Measurements from ENCODE around the gene ARHGAP22.

ARHGAP22 gene

DNA sequence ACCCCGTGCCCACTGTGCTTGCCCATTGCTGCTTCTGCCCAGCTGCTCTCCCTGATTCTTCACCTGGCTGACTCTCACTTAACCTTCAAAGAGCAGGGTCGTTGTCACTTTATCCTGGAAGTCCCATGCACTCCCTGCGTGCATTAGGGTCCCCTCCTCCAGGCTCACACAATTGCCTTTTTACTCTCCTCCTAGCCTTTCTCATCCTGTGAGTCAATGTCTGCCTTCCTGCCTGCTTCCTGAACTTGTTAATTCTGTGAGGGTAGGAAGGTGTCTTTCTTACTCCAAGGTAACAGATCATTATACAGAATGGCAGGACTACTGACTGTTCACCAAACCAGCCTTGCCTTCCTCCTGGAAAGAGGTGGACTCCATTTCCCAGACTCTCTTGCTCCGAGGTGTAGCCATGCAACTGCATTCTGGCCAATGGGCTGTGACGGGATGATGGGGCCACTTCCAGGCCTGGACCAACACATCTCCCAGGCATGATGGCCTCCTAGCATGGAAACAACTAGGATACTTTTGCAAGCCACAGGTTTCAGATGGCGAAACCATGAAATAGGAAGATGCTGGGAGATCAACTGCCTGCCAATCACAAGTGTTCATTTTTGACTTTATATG, 54.7 kb downstream of the ARHGAP22 start:
- DNase-seq = no peak

DNA sequence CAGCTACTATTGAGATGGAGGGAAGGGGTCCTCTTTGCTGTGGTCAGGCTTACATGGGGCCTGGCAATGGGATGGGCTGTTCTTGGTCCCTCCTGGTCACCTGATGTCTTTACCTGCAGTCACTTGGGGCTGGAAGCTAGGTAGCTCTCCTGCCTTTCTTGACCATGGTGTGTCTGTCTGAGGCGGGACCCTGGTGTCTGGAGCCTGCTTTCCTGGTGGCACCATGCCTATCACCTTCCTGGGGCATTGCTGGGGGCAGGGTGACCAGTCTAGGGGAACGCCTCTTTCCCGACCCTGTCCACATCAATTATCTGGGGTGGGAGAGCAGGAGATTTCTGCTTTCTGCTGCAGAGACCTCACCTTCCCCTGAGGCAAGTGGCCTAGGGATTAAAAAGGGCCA, 55.6 kb downstream of the ARHGAP22 start:
- no peak for DNase-seq

DNA sequence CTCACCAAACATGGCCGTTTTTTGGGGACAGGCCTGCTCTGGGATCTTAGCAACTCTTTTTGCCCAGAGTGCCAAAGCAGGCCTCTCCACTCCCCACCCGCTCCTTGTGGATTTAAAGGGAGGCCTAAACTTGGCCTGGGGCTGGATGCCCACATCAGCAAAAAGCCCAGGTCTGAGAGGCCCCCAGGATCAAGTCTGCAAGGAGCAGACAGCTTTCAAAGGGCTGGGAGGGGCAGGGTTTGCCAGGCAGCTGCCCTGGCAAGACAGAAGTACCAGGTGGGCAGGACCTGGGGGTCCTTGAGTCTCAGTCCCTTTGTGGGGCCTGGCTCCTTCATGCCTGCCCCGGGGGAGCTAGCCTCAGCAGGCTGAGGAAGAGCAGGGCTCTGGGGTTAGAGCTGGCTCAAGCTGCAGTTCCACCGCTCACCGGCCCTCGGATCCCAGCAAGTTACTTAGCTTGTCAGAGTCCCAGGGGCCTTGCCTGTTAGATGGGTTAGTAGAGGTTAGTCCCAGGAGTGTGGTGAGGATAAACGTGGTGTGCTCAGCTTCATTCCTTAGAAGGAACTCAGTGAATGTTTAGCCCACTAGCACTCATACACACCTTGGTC, 56.2 kb downstream of the ARHGAP22 start:
- no peak for DNase-seq

DNA sequence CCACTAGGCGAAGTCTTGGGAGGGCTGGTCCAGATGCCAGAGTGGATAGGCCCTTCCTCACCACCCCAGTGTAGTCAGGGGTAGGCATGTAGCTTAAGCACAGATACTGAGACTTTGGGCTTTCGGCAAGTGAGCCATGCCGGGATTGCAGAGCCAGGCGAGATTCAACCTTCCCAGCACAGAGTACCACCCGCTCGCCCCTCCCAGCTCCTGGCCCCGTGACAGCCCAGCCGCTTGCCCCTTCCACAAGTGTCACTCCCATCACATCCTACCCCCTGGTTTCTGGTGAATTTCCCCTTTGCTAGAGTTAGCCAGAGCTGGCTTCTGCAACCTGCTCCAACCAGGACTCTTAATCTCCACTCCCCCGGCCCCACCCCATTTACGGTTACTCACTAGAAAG, 56.9 kb downstream of the ARHGAP22 start:
- no peak for DNase-seq

DNA sequence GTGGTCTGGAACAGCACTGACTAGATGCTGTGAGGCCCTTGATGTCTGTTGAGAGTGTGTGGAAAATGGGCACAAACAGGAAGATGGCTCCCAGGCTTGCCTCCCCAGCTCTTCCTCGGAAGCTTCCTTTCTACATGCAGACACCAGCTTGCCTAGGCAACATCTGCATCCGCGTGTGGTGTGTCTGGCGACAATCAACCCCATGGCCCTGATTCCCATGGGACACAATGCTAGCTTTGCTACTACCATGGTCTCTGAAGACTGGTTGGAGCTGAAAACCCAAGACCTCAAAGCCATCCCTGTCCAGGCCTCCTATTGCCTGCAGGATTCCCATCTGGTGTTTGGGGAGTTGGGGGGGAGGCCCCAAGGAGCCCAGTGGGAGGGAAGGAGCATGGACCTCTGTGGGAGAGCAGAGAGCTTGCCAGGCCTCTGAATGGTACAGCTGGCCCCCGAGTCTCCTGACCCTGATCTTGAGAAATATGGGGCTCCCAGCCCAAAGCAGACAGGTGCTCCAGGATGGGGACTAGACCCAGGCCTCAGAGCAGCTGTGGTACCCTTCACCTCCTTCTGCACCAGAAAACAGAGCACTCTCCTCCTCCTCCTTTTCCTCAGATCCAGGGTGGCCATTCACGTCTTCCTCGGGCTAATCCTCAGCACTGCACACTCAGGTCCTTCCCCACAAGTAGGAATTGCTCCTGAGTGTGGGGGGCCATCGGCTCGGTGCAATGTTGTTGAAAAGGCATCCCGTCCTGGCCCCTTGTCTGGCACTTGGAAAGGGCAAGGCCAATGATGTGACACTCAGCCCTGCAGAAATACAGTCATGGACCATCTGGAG, 57.6 kb downstream of the ARHGAP22 start:
- DNase-seq = no peak

DNA sequence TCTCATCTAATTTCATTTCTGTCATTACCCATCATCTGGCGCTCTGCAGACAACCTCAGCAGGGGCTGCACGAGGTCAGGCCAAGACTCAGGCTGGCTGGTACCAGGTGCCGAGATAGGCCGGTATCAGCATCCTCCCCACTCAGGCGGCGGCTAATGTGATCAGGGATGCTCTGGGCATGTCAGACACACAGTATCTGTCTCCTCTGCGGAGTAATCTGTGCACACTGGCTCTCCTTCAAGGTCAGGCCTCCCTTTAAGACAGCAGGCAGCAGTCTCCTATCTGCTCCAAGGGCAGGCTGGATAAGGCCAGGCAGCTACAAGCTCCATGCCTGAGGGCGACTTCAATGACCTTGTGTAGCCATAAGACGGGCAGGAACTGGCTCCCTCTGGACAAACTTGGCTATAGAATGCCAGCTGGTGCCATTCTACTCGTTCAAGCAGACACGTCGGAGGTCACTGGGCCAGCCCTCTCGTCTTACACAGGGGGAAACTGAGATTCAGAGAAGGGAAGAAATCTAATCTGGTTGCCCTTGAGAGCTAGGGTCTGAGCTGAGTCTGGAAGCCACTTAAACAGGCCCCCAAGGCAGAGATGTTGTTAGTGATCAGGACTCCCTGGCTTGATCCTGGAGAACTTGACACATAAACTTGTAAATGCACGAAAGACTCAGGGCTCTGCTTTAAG, 59.3 kb downstream of the ARHGAP22 start:
- DNase-seq = no peak

DNA sequence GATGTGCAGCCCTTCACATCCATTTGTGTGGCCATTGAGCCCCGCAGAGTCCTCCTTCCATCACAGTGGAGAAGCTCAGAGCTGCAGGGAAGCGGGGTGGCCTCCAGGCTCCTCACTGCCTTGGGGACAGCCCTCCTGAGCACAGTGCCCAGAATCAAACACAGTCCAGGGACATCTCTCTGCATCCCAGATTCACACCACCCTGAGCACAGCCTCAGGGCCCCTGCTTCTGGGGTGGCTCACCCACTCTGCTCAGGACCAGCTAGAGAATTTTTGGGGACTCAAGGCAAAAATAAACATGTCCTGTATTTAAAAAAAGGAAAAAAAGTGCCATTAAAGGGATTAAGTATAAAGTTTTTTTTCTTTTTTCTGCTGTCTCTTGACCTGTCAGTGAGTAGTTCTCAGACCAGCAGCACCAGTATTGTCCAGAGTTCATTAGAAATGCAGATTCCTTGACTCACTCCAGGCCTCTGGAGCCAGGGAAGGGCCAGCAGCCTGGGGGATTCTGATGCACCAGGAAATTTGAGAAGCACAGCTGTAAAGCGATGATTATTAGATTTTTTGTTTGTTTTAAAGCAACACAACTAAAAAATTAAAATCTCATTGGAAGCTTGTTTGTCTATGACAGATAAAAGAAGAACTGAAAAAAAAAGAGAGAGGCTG, 61.6 kb downstream of the ARHGAP22 start:
- DNase-seq = no peak

DNA sequence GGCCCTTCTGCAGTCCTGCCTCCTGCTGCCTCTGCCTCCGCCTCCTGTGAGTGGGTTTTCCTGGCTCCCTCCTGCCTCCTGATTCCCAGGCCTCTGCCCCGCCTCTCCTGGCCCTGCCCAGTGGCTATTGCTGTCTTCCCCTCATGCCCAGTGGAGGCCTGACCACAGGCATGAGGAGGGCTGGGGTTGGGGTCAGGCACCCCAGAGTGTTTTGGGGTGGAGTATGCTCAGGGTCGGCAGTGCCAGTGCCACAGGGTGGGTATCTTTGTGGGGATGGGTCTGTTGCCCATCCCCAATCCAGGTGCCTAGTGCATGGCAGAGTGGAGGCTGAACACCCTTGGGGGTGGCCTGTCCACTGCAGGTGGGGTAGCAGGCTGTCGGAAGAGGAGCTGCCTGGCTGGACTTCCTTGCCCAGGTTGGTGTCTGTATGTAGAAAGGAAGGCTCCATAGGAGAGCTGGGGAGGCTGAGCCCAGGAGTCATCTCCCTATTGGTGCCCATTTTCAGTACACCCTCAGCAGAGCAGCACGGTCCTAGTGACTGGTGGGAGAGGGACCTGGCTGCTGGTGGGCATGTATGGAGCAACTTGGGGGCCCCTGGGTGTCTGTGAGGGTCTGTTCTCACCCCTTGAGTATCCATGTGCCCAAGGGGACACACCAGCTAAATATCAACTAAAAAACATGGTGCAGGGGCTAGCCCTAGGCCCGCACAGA, 62.2 kb downstream of the ARHGAP22 start:
- no peak for DNase-seq

DNA sequence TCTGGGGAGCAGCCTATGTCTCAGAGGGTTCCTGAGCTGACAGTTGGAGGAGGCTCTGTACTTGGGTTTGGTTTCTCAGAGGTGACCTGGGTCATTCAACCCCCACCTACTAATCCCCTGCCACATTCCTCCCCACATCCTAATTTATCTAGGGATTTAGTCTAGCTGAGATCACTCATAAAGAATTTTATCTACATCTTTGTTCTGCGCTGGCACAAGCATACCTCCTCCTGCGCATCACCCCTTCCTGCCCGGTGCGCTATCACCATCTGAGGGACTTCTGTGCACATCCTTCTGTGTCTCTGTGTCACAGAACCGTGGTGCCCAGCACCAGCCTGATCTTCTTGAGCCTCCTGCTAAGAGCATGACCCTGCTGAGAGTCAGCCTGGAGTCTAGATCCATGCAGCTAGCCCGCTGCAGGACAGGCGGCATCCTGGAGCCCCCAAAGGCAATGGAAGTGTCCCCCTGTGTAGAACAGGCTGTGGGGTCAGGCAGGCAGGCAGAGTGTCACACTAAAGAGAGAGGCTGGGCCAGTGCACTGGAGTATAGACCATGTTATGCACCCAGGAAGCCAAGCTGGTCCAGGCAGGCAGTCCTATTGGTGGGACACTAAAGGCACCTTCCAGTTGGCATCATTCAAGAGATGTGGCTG, 63.6 kb downstream of the ARHGAP22 start:
- DNase-seq = no peak

DNA sequence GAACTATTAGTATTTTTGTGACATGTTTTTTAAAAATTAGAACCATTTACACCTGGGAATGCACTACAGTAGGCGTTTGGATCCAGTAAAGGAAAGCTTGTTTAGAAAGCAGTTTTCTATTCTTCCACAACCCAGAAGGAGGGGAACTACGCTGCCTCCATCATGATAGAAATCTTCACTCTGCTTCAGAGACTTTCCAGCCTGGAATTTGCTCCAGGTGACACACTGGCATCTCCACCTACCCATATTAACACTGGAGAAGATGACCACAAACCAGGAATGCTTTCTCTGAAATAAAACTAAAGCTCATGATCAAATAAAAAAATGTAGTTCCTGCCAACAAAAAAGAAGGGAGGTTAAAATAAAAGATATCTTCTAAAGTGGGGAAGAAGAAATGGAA, 66.3 kb downstream of the ARHGAP22 start:
- DNase-seq = no peak

DNA sequence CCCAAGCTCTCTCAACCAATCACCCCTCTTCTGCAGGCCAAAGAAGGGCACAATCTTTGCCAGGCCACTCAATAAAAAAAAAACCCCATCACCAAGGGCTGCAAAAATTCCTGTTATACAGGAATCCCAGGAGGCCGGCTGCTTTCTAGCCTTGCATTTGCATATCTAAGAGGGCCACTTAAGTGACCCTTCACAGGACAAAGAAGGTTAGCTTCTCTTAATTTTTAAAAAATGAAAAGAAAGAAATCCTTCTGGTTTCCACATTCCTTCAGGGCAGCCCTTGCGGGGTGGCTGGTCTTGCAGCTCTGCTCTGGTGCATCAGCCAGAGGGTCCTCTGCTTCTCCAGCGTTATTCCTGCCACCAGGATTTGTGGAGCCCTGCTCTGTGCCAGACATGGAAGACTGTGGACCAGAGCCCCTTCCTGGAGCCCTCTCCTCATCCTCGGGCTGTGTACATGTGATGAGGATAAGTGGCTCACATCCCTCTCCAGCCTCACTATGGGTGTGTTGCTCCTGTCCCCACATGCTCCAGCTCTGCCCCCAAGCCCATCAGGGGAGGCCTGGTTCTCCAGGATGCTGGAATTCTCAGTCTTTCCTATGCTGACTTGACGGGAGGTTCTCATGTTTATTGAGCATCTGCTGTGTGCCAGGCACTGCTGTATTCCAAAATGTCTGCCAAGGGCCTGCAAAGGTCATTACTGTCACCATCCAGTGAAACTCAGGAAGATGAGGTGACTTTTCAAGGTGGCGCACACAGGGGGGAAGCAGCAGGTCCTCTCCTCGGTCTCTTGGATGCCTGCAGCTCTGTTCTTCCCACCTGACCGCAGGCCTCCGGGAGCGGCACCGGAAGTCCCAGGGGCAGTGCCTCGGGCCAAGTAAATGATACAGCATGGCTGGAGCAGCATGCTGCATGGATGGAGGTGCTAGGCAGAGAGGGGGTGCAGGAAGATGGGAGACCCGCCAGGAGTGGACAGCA, 67.7 kb downstream of the ARHGAP22 start:
- no peak for DNase-seq

DNA sequence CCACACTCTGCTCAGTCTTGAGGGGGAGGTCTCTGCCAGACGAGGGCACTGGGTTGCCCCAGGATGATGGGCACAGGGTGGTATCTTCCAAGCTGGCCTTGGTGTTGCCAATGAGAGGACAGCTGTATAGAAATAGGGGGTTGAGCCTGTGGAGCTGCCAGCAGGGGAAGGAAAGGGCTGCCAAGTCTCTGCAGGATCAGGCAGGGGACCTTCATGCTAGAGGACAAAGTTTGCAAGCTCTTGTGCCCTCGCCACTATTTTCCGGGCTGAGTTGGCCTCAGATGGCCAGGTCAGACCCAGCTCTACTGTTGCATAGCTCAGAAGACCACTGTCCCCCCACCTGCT, 68.7 kb downstream of the ARHGAP22 start:
- DNase-seq = no peak

DNA sequence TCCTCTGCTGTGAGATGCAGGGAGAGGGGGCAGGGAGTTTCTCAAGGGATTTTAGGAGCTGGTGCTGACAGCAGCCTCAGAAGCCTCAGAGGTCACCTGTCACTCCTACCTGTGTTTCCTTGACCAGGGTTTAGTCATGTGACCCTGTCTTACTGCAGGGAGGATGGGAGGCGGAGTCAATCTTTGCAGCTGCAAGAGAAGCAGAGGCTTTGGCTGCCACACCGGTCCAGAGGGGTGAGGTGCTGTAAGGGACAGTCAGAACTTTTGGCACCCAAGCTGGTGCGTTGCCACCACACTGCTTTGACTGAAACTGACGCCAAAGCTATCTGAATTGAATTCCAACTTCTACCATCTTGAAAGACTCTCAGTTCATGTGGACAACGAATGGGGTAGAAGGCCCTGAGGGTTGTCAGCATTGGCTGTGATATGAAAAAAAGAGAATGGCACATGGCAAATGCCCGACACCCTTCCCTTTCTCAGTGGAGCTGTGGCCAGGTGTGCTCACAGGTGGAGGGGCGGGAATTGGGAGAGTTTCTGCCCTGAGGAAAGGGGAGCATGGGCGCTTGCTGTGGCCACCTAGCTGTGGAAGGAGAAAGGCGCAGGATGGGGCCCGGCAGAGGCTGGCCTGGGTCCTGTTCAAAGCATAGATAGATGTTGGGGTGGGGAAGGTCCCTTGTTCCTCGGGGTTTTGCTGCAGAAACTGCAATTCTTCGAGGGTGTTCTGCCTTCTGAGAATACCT, 69.3 kb downstream of the ARHGAP22 start:
- DNase-seq = no peak

DNA sequence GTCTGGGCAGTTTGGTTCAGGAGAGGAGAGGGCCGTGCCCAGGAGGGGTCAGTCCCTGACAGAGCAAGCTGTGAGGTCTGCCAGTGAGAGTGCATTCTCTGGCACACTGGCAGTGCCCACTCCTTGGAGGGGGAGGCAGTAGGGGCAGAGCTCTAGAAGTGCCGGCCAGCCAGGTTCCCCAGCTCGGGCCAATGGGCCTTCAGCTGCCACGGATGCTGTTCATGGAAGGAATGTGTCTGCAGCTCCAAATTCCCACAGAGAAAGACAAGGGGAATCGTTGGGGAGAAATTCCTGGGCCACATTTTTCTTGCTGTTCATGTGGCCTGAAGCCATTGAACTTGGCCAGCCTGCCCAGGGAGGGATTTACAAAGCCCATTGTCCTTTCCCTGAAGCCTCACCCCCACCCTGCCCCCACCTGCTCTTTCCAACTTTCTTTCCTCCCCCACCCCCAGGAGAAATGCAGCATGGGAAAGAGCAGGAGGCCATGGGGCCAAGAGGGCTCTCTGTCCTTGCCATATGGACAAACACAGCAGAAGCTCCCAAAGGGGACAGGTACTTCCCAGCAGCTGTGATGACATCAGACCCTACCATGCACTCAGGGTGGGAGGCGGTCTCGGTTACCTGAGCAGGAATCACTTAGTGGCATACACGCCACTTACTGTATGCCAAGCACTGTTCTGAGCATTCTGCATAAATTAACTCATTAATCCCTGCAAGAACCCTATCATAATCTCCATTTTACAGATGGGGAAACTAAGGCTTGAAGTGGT, 70.7 kb downstream of the ARHGAP22 start:
- DNase-seq = no peak

DNA sequence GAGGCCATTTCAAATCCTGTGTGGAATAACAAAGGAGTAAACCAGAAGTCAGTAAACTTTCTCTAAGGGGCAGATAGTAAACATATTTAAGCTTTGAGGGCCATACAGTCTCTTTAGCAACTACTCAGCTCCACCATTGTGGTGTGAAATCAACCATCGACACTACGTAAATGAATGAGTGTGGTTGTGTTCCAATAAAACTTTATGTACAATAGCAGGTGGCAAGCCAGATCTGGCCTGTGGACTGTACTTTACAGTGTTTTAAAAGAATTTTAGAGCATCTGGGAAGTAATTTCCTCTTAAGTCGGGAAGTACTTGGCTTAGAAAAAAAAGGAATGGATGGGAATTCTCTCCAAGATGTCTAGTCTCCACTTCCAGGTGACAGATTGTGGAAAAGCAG, 71.3 kb downstream of the ARHGAP22 start:
- DNase-seq = no peak

DNA sequence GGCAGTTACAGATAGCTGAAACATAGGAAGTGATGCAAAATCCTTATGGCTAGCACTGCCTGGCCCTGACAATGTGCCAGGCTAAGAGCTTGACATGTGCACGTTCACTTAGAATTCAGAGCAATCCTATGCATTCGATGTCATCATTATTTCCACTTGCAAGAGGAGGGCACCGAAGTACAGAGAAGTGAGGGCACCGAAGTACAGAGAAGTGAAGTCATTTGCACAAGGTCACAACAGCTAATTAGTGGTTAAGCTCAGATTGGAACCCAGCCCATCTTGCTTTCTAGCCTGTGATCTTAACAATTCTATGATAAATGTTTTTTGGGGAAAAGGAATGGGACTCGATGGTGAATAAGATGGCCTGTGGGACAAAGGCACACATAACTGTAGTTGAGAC, 73.4 kb downstream of the ARHGAP22 start:
- no peak for DNase-seq

DNA sequence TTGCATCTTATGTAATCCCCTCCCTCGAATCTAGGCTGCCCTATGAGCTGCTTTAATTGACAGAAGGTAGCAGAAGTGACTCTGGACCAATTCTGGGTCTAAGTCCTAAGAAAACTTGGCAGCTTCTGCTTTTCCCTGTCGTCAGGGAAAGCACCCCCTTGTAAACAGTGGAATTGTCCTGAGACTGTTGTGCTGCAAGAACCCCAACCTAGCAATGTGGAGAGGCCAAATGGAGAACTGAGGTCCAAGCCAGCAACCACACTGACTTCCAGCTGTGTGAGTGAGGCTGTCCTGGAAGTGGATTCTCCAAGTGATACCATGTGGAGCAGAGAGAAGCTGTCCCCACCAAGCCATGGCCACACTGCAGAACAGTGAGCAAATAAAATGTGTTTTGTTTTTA, 75.5 kb downstream of the ARHGAP22 start:
- no peak for DNase-seq

DNA sequence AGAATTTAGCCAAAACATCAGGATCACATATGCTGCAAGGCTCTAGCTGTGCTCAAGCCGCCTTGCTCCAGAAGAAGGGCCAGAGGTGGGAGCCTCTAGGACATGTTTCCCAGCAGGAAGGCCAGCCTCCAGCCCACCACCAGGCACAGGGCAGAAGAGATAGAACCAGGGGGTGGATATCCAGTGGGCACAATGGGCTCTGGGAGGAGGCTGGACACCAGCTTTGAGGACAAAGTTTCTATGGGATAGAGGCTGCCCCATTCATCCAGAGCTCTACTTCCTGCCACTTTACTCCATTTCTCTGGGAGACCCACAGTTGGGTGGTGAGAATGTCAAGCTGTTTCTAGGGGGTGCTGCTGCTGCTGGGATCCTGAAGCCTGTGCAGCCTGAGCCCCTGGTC, 77.1 kb downstream of the ARHGAP22 start:
- DNase-seq = no peak

DNA sequence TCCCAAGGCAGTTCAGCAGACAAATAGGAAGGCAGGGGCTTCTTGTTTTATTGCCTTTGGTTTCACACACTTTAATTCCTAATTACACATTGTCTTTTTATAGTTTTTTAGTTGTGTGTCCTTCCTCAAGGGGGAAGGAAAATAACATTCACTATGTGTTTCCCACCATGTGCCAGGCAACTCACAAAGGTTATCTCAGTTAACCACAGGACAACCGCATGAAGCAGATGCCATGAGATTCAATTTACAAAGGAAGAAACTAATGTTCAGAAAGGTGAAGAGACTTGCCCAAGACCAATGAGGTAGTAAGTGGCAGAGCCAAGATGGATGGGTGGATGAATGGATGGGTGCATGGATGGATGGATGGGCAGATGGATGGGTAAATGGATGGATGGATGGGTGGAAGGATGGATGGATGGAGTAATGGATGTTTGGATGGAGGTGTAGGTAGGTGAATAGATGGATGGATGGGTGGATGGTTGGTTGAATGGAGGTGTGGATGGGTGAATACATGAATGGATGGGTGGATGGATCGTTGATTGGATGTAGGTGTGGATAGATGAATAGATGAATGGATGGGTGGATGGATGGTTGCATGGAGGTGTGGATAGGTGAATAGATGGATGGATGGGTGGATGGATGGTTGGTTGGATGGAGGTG, 77.9 kb downstream of the ARHGAP22 start:
- DNase-seq = no peak
